T-helper 22 cell (primary cell): ENCODE results near the gene LRRC1.

Experiments used
- DNase-seq: peaks from one replicate; pipeline ENCODE4 v3.0.0-alpha.2; 2020; ENCODE audit warnings: low read depth

The LRRC1 gene

GRCh38 chr6:53889365-53889764 lies 94.6 kb downstream of the LRRC1 start:
- DNase-seq: no peak

GRCh38 chr6:53892707-53893106 lies 97.9 kb downstream of the LRRC1 start:
- no peak for DNase-seq

GRCh38 chr6:53894091-53894490 lies 99.3 kb downstream of the LRRC1 start:
- no peak for DNase-seq

- DNase-seq: no peak
Measured at GRCh38 chr6:53896196-53896595, 101.4 kb downstream of the LRRC1 start.

GRCh38 chr6:53898026-53898795 lies 103.4 kb downstream of the LRRC1 start:
- DNase-seq: no peak

GRCh38 chr6:53899512-53899911 lies 104.7 kb downstream of the LRRC1 start:
- no peak for DNase-seq

- DNase-seq: no peak
Measured at GRCh38 chr6:53903357-53903756, 108.6 kb downstream of the LRRC1 start.

- no peak for DNase-seq
Measured at GRCh38 chr6:53906103-53906502, 111.3 kb downstream of the LRRC1 start.

- DNase-seq: no peak
Measured at GRCh38 chr6:53906842-53907241, 112.0 kb downstream of the LRRC1 start.

- no peak for DNase-seq
Measured at GRCh38 chr6:53910834-53911233, 116.0 kb downstream of the LRRC1 start.

- no peak for DNase-seq
Measured at GRCh38 chr6:53912661-53913060, 117.9 kb downstream of the LRRC1 start.

- DNase-seq: no peak
Measured at GRCh38 chr6:53913286-53913685, 118.5 kb downstream of the LRRC1 start.

- no peak for DNase-seq
Measured at GRCh38 chr6:53915026-53915691, 120.4 kb downstream of the LRRC1 start.

- DNase-seq: no peak
Measured at GRCh38 chr6:53916804-53917463, 122.1 kb downstream of the LRRC1 start.

- DNase-seq: no peak
Measured at GRCh38 chr6:53917464-53917842, 122.6 kb downstream of the LRRC1 start.

- no peak for DNase-seq
Measured at GRCh38 chr6:53918854-53919510, 124.2 kb downstream of the LRRC1 start.

- no peak for DNase-seq
Measured at GRCh38 chr6:53919881-53920360, 125.1 kb downstream of the LRRC1 start.

GRCh38 chr6:53920881-53921280 lies 126.1 kb downstream of the LRRC1 start:
- DNase-seq: no peak

- no peak for DNase-seq
Measured at GRCh38 chr6:53921639-53922038, 126.8 kb downstream of the LRRC1 start.

- DNase-seq: no peak
Measured at GRCh38 chr6:53922539-53922981, 127.8 kb downstream of the LRRC1 start.

- no peak for DNase-seq
Measured at GRCh38 chr6:53924277-53924676, 129.5 kb downstream of the LRRC1 start.

- DNase-seq: no peak
Measured at GRCh38 chr6:53924821-53925422, 130.1 kb downstream of the LRRC1 start.
